Neutrophil (primary cell): ENCODE data around the gene LAMB2.

Source experiments
- H3K27ac ChIP-seq: fragments of 200-600 bp; sonication (generic); 2 replicates; pipeline ENCODE4 v1.5.1; 2016; ENCODE audit warnings: mild to moderate bottlenecking, moderate library complexity
- H3K27me3 ChIP-seq: fragments of 200-600 bp; sonication (generic); 2 replicates; pipeline ENCODE4 v1.6.0; 2016; ENCODE audit warnings: mild to moderate bottlenecking
- H3K36me3 ChIP-seq: fragments of 200-600 bp; sonication (generic); 2 replicates; pipeline ENCODE4 v1.5.1; 2017
- H3K4me1 ChIP-seq, 2 experiments: fragments of 200-600 bp in 1 of 2; sonication (generic) in 1 of 2; 1 replicate in 1 of 2; 2 replicates in 1 of 2; pipeline versions ENCODE4 v1.5.1 to v1.6.1; 2013 to 2016; ENCODE audit warnings: low read depth in 1 of 2, low read length in 1 of 2, mild to moderate bottlenecking in 1 of 2, moderate library complexity in 1 of 2; ENCODE audit not compliant: control insufficient read depth in 1 of 2, insufficient read depth in 1 of 2
- H3K4me3 ChIP-seq, 2 experiments: fragments of 200-600 bp in 1 of 2; sonication (generic) in 1 of 2; 1 replicate in 1 of 2; 2 replicates in 1 of 2; pipeline ENCODE4 v1.5.1; 2013 to 2016; ENCODE audit warnings: low read depth in 1 of 2, low read length in 1 of 2, mild to moderate bottlenecking in 1 of 2, moderate library complexity in 1 of 2
- H3K9me3 ChIP-seq: fragments of 200-600 bp; sonication (generic); 2 replicates; pipeline ENCODE4 v1.5.1; 2016
- TF ChIP-seq, protein P1 (sequence below): fragments of 200-600 bp; sonication (generic); IDR thresholded peaks from 2 replicates; pipeline ENCODE4 v1.5.1; 2016; ENCODE audit warnings: antibody characterized with exemption

The LAMB2 gene

DNA sequence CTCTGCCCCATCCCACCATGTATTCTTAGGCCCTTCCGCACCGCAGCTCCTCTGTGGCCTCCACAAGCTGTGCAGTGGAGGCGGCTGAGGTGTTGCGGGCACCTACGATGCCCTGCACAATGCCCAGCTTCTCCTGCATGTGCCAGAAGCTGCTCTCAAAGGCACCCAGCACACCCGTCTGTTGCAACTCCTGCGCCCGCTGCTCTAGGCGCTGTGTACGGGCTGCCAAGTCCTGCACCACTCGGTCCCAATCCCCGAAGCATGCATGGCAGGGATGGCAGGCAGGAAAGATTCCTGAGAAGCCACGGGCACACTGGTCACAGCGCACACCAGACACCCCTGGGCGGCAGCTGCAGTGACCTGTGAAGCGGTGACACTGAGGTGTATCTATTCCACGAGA, 9.2 kb downstream of the LAMB2 start:
- H3K4me1 ChIP-seq, result peaks cover 13 to 25% of the 10 kb centered on the region in 2 experiments
- no peak overlapping the region for H3K27ac ChIP-seq
- H3K4me3 ChIP-seq, result no peak overlapping the region
- TF ChIP-seq, protein P1, sequence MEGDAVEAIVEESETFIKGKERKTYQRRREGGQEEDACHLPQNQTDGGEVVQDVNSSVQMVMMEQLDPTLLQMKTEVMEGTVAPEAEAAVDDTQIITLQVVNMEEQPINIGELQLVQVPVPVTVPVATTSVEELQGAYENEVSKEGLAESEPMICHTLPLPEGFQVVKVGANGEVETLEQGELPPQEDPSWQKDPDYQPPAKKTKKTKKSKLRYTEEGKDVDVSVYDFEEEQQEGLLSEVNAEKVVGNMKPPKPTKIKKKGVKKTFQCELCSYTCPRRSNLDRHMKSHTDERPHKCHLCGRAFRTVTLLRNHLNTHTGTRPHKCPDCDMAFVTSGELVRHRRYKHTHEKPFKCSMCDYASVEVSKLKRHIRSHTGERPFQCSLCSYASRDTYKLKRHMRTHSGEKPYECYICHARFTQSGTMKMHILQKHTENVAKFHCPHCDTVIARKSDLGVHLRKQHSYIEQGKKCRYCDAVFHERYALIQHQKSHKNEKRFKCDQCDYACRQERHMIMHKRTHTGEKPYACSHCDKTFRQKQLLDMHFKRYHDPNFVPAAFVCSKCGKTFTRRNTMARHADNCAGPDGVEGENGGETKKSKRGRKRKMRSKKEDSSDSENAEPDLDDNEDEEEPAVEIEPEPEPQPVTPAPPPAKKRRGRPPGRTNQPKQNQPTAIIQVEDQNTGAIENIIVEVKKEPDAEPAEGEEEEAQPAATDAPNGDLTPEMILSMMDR, result no peak
- peaks cover 4% of the 10 kb centered on the region for H3K36me3 ChIP-seq
- H3K27me3 ChIP-seq, result no peaks in the 10 kb centered on the region
- no peaks in the 10 kb centered on the region for H3K9me3 ChIP-seq

DNA sequence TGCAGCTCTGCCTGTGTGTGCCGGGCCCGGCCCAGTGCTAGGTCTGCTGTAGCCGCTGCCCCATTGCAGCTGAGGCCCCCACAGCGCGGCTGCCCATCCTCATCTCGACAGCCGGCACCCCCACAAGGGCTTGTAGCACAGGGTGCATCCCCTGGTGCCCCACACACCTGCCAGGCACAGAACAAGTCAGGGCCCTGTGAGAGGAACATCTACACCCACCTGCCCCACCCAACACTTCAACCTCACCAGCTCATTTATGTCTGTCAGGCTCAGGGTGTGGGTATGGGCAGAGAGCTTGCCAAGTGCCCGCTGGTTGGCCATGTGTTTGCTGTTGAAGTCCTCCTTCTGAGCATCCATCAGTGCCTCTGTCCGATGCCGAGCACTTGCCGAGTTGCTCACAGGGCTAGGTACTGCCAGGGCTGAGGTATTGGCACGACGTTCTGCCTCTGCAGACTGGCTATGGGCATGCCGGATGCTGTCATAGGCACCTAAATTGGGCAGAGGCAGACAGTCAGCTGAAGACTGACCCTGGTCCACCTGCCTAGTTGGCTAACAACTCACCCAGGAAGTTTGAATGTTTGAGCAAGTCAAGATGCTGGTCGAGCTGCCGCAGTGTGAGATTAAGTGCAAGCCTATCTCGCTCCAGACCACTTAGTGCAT, 9.8 kb downstream of the LAMB2 start:
- no peaks in the 10 kb centered on the region for H3K27me3 ChIP-seq
- H3K4me1 ChIP-seq, result peaks cover 13 to 25% of the 10 kb centered on the region in 2 experiments
- no peak overlapping the region for H3K27ac ChIP-seq
- peaks cover 11% of the 10 kb centered on the region for H3K36me3 ChIP-seq
- H3K4me3 ChIP-seq, result no peak overlapping the region
- no peaks in the 10 kb centered on the region for H3K9me3 ChIP-seq
- TF ChIP-seq, protein P1, result no peak

DNA sequence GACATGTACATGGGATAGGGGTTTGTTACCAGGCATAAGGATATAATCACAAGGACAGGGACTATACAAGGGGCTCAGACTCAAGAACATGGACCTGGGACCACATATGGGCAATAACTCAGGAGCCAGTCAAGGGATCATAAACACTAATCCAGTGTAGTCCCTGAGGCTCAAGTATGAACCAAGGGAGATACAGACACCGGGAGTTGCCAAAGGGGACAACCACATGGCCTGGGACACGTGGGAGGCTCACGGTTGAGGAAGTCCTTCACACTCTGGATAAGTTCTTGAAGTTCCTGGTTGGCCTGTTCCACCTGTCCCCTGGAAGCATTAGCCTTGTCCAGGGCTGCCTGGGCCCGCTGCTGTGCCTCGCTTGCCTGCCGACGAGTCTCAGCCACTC, 10.4 kb downstream of the LAMB2 start:
- H3K9me3 ChIP-seq, result no peaks in the 10 kb centered on the region
- H3K4me1 ChIP-seq, result peaks cover 13 to 25% of the 10 kb centered on the region in 2 experiments
- peaks cover 17% of the 10 kb centered on the region for H3K36me3 ChIP-seq

DNA sequence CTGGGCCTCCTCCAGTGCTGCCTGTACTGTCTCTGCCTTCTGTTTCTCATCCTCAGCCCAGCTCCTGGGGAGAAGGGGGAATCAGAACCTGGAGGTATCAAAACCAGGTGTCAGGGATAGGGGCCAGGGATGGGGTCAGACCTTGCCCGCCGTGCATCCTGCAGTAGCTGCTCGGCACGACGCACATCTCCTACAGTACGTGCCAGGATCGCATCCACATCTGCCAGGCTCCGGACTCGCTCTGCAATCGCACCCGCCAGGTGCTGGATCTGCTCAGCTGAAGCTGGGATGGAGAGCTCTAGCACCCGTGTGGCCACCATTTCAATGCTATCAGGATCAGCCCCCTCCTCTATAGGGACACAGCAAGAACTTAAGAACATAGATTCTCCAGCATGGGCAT, 10.8 kb downstream of the LAMB2 start:
- Histone ChIP-seq H3K9me3 (no peaks in the 10 kb centered on the region), H3K4me1 (peaks cover 13 to 25% of the 10 kb centered on the region in 2 experiments), H3K27me3 (no peaks in the 10 kb centered on the region), H3K4me3 (no peak overlapping the region), H3K36me3 (peaks cover 21% of the 10 kb centered on the region), H3K27ac (peak overlapping the region; percentile 96)
- TF ChIP-seq, protein P1, result no peak

More for the DNA sequence above, 10.4 kb downstream of the LAMB2 start:
- Histone ChIP-seq H3K27ac (no peak overlapping the region), H3K27me3 (no peaks in the 10 kb centered on the region), H3K4me3 (no peak overlapping the region)
- TF ChIP-seq, protein P1, result no peak

DNA sequence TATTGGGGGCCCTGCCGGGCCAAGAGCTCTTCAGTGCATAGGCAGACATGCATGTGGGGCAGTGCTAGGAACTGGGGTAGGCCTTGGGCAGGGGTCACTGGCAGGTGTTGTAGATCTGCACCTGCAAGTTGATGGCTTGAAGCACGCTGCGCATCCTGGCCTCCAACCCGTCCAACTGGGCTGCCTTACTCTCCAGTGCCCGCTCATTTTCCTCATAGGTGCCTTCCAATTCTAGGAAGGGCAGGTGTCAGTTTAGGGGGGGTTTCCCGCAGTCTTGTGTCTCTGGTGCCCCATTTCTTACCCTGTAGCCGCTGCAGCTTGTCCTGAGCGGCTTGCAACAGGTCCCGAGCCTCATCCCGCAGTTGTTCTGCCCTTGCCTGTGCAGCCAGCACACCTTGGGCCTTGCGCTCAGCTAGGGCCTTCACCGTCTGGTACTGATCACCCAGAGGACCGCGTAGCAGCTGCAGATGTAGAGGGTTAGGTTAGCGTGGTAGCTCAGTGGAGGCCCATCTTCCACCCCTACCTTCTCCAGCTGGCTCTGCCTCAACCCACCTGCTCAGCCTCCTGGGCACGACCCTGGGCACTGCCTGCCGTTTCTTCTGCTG, 11.6 kb downstream of the LAMB2 start:
- Histone ChIP-seq H3K27me3 (no peaks in the 10 kb centered on the region), H3K36me3 (peaks cover 29% of the 10 kb centered on the region), H3K9me3 (no peaks in the 10 kb centered on the region), H3K4me1 (peaks cover 13 to 25% of the 10 kb centered on the region in 2 experiments), H3K27ac (peak overlapping the region; percentile 96), H3K4me3 (peak overlapping the region; percentile 90 to 99)
- TF ChIP-seq, protein P1, result no peak
